Measurements from ENCODE around the gene ANXA6.

GRCh38 chr5:151078490-151079262 lies 78.9 kb downstream of the ANXA6 start:
- TF ChIP-seq EZH2phosphoT487 (IDR thresholded peaks at IDR 0.05; ENCODE audit: borderline replicate concordance, low read depth, low read length) (no peak), CTCF (conservative IDR thresholded peaks at IDR 0.05; ENCODE audit: low read length) (no peak)

Measured in OCI-LY7 (cell line).